HG03097 (cell line): Measurements from ENCODE around the gene FKBP2.
A peak's percentile ranks its signal among the peaks of the same experiment; 100 is the strongest.

ENCODE experiments used
- ATAC-seq: cut with Tn5 transposase; IDR thresholded peaks from one replicate; pipeline ENCODE4 v1.9.1; 2021; ENCODE audit not compliant: unreplicated experiment, low FRiP score

Gene FKBP2

DNA sequence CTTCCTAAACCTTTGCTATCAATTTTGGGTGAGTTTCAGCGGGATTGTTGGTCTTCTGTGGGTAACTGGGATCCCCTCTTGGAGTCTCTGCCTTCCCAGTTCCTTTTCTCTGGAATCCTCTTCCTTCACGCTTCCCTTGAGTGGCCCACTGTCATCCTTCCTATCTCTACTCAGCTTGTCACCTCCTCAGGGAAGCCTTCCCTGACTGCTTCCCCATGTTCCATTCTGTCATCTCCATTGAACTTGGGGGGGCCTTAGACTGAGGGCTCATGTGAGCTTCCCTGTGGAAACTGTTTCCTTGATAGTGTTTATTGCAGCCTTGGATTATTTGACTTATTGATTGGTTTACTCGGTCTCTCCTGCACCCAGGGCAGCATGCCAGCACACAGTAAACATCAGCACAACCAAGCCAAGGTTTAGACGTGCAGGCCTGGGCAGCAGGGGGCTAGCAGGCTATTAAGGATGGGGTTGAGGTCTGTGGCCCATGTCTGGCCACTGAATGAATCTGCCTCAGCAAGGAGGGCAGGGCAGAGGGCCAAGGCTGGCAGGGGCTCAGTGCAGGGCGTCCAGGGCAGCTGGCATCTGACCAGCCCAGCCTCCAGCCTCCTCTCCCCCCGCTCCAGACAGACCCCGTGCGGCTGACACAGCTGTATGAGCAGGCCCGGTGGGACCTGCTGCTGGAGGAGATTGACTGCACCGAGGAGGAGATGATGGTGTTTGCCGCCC, 22.1 kb upstream of the FKBP2 start:
- ATAC-seq: no peak

DNA sequence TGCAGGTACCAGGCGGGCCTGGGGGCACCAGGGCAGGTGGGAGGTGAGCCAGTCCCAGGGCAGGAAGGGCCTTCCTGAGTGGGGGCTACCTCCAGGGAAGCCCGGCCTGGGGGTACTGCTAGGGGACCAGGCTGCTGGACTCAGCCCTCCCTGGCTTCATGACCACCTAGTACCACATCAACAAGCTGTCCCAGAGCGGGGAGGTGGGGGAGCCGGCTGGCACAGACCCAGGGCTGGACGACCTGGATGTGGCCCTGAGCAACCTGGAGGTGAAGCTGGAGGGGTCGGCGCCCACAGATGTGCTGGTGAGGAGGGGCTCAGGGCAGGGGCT, 21.6 kb upstream of the FKBP2 start:
- ATAC-seq: no peak

DNA sequence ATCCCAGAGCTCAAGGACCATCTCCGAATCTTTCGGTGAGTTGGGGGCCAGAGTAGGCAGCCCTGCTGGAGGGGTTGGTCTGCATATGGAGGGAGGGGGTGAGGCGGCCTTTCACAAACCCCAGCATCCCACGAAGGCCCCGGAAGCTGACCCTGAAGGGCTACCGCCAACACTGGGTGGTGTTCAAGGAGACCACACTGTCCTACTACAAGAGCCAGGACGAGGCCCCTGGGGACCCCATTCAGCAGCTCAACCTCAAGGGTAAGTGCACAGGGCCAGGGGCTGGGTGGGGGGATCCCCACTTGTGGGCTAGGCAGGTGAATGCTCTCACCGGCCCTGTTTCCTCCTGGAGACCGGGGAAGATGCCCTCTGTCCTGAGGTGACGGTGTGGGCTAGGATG, 21.1 kb upstream of the FKBP2 start:
- no peak for ATAC-seq

DNA sequence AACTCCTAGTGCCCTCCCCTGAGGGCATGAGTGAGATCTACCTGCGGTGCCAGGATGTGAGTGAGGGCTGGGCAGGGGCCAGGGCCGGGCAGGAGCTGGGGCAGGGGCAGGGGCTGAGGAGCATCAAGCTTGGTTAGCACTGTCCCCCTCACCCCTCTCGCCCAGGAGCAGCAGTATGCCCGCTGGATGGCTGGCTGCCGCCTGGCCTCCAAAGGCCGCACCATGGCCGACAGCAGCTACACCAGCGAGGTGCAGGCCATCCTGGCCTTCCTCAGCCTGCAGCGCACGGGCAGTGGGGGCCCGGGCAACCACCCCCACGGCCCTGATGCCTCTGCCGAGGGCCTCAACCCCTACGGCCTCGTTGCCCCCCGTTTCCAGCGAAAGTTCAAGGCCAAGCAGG, 20.6 kb upstream of the FKBP2 start:
- no peak for ATAC-seq

DNA sequence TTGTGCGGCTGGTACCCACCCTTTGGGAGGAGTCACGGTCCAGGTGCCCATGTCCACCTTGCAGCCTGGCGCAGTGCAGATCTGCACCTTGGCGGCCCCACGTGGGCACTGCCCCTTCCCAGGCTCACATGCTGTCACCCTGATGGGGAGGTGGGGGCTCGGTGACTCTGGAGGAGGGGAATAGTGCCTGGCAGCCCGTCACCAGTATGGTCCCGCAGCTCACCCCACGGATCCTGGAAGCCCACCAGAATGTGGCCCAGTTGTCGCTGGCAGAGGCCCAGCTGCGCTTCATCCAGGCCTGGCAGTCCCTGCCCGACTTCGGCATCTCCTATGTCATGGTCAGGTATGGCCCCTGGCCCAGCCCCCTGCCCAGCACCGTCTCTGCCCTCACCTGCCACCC, 20.1 kb upstream of the FKBP2 start:
- ATAC-seq: no peak

DNA sequence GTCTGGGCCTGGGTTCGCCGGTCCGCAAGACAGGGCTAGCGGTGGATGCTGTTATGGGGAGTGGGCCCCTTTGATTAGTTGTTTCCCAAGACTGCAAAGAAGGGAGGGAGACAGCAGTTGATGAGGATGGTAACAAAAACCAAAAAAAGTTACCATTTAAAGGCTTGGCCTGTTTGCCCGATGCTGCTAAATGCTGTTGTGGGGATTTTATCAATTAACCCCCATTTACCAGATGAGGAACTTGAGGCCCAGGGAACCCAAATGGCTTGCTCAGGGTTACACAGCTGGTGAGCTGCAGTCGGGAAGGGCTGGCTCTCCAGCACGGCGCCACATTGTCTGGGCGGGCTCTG, 18.3 kb upstream of the FKBP2 start:
- no peak for ATAC-seq

DNA sequence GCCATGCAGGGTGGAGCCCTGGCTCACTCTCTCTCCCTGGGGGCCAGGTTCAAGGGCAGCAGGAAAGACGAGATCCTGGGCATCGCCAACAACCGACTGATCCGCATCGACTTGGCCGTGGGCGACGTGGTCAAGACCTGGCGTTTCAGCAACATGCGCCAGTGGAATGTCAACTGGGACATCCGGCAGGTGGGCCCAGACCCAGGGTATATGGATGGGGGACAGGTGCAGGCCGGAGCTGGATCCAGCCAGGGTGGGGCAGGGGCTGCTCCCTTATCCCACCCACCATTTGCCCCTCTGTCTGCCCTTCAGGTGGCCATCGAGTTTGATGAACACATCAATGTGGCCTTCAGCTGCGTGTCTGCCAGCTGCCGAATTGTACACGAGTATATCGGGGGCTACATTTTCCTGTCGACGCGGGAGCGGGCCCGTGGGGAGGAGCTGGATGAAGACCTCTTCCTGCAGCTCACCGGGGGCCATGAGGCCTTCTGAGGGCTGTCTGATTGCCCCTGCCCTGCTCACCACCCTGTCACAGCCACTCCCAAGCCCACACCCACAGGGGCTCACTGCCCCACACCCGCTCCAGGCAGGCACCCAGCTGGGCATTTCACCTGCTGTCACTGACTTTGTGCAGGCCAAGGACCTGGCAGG, 17.8 kb upstream of the FKBP2 start:
- no peak for ATAC-seq

DNA sequence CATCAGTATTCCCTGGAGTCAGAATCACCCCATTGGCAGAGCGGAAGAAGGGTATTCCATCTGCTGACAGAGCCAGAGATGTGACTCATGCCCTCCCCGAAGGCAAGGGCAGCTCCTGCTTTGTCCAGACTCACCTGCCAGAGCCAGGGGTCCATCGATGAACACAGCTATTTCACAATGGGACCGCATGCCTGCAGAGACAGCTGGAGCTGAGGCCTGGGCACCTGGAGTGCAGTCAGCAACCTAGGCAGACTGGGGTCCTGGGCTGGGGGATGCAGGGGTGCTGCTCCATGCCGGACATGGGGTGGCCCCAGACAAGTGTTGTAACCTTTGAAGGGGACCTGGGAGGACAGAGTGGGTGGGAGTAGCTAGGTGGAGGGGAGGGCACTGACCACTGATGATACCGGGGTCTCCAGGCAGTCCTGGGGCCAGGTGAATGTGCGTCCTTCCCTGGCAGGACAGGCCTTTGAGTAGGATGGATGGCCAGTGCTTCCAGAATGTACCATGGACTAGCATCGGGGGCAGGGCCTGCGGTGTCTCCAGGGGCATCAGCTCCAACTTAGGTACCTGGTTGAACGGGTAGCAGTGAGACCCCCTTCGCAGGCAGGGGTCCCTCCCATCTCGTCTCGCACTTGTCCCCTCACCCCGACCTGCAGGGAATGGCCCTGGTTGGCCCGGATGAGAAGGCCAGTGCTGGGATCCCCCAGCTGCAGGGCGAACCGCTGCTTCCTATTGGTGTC, 16.6 kb upstream of the FKBP2 start:
- no peak for ATAC-seq

DNA sequence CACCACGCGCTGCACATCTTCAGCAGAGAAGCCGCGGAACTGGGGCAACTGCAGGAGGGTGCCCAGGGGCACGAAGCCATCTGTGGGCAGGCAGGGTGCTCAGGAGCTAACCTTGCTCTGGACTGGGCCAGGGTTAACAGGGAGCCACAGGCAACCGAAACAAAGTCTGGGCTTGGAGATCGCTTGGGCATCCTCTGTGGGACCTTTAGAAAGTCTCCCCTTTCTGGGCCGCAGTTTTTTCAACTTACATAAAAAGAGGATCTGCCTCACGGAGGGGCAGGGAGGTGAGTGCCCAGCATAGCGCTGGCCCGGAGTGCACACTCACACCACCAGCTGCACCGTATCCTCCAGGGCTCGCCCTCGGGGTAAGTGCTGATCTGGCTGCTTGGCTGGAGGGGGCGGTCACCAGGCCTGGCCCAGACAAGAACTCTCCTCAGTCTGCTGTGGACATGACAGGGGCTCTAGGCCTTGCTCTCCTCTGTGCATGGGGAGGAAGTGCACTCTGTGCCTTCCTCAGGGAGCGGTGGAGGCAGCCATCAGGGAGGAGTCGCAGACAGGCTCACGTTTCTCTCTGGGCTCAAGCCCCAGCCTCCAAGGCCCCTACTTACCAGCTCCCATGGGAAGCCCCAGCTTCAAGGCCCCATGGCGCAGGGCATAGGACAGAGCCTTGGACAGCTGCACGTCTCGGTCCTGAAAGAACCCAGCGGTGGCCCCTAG, 15.8 kb upstream of the FKBP2 start:
- ATAC-seq: no peak

DNA sequence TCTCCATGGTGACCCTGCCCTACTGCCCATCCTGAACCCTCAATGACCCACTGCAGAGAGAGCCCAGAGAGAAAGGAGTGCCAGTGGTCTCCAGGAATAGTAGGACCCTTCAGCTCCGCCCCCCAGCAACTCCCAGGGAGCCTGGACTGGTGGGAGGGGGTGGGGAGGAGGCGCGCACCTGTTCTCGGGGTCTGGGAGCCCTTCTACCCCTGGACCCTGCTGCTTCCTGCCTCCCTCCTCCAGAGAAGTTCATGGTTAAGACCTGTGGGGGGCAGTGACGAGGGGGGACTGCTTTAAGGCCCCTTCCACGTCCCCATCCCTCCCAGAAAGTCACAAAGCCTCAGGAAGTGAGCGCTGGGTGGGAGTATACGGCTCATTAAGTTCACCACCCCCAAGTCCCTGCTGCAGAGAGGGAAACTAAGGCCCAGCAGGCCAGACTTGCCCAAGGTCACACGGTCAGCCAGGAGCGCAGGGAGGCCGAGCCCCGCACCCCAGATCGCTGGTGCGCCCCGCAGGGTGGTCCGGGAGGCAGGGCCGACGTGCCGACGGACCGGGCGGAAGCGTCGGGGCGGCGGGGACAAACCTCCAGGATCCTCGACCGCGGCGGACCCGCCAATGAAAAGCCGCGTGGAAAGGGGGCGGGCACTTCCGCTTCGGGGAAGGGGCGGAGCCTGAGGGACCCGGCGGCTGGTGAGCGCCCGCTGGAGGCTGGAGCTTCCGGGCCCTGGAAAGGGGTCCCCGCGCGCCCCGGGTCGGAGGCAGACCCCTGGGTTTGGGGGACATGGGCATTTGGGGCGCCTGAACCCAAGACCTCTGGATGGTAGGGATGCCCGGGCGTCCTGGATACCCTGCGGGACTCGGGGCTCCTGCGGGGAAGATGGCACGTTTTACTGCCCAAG, 15.0 kb upstream of the FKBP2 start, which contains the start of the genes NUDT22 and TRPT1:
Gene NUDT22 (plus strand): TSS at position 667 of the 899 bp plus-strand sequence. CDS start 379 bp downstream, outside the sequence.
Gene TRPT1 (minus strand): TSS at position 579 of the 899 bp plus-strand sequence. CDS start 326 bp downstream, at position 253.
- peak; percentile 44 for ATAC-seq

DNA sequence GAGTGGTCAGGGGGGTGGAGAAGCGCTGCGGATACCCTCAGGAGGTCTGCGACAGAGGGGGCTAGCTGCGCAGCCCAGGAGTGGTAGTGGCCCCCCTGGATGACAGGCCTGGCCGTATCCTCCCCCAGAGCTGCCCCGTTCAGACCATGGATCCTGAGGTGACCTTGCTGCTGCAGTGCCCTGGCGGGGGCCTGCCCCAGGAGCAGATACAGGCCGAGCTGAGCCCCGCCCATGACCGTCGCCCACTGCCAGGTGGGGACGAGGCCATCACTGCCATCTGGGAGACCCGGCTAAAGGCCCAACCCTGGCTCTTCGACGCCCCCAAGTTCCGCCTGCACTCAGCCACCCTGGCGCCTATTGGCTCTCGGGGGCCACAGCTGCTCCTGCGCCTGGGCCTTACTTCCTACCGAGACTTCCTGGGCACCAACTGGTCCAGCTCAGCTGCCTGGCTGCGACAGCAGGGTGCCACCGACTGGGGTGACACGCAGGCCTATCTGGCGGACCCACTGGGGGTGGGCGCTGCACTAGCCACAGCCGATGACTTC, 14.3 kb upstream of the FKBP2 start:
- ATAC-seq: no peak

DNA sequence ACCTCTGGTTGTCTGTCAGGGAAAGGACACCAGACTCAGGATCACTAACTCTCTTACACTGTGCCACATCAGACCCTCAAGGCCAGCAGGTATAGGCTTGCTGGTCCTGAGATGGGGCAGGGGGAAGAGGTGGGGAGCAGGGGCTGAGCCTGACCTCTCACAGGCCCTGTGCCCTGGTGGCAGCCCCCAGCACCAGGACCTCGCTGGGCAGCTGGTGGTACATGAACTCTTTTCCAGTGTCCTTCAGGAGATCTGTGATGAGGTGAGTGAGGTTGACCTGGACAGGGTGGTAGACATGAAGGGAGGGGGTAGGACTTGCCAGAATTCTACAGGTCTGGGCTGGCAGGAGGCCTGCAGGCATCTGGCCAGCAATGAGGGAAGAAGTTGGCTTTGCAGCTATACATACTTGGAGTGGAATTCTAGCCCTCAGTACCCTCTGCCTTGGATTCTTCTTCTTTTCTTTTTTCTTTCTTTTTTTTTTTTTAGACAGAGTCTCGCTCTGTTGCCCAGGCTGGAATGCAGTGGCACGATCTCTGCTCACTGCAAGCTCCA, 13.4 kb upstream of the FKBP2 start:
- ATAC-seq: no peak

DNA sequence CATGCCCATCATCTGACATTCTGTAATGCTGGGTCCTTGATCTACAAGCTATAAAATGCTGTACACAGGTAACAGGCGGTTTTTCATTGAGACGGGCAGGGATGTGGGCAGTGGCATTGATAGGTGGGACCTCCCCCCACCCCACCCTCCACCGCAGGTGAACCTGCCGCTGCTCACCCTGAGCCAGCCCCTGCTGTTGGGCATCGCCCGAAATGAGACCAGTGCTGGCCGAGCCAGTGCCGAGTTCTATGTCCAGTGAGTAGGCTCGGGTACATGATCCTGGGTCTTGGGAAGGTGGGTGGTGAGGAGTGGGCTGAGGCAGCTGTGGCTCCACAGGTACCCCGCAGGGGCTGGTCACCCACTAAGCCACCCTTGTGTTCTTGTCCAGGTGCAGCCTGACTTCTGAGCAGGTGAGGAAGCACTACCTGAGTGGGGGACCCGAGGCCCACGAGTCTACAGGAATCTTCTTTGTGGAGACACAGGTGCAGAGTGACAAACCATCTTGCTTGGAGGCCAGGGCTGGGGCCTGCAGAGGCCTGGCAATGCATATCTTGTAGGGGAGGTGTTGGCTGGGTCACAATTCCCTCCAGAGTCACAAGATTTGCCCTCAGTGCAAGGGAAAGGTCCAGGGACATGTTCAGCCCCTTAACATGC, 11.7 kb upstream of the FKBP2 start:
- ATAC-seq: no peak

DNA sequence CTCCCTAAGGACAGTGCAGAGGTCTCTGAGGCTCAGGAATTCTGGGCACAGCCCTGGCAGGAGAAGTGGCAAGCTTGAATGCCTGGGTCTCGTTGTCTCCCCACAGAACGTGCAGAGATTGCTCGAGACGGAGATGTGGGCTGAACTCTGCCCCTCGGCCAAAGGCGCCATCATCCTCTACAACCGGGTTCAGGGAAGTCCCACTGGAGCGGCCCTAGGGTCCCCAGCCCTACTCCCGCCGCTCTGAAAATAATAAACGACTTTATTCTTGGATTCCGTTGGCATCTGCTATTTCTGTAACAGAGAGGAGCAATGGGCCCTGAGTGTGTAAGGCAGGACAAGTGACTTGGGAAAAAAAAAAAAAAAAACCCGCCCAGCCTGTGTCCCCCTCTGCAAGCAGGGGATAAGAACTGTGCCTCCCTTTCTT, 11.1 kb upstream of the FKBP2 start:
- ATAC-seq: no peak

DNA sequence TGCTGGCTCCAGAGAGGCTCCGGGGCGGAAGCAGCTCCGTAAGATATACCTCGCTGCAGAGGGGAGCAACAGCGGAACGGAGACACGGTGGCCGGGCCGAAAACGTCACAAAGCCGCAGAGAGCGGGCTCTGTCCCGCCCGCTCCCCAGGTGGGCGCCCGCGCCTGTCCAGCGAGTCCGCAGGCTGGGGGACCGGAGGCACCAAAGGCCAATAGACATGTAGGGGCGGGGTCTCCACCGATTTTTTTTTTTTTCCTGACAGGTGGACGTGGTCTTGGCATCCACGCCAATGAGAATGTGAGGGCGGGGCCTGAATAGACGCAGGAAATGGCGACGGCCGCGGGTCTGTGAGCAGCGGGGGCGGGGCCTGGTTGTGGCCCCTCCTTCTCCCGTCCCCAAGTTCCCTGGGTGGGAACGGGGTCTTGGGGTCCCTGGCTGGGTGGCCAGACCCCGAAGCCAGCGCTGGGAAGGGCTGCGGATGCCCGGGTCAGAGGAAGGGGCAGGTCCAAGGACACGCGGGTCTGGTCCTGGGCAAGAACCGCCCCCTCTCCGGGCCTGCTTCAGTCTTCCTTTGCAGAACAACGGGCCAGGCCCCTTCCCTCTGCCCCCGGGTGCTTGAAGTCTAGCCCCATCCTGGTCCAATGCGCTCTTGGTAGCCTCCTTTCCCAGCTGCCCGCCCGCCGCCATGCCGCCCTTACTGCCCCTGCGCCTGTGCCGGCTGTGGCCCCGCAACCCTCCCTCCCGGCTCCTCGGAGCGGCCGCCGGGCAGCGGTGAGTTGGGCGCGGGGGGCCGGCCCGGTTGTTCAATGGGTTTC, 10.5 kb upstream of the FKBP2 start, which contains the start of gene DNAJC4:
Gene DNAJC4 (plus strand): TSS at position 378 of the 814 bp plus-strand sequence. CDS start 307 bp downstream, at position 685.
- peak; percentile 38 for ATAC-seq

DNA sequence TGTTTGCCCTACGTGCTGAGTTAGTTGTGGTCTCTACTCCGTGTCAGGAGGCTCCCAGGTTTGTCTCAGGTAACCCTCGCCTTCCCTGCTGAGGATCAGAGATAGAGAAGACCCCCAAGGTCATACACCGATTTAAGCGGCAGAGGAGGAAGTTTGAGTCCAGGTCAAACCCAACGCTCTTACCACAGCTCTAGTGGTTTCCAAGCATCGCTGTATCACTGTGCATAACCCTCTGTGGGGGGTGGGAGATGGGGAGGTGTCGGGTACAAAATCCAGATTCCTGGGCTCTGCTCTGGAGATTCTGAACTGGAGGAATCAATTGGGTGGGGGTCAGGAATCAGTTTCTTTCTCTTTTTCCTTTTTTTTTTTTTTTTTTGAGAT, 9.9 kb upstream of the FKBP2 start:
- ATAC-seq: no peak

DNA sequence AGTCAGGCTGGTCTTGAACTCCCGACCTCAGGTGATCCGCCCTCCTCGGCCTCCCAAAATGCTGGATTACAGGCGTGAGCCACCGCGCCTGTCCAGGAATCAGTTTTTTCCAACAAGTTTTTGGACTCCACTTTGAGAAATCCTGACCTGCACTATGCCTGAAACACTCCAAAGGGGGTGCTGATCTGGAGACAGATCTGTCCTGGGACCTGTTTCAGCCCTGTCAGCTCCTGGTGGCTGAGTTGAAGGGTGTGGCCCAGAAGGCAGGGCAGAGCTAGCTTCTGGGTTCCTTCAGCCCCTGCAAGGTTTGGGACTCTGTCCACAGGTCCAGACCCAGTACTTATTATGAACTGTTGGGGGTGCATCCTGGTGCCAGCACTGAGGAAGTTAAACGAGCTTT, 9.3 kb upstream of the FKBP2 start:
- ATAC-seq: no peak
